ENCODE measurements around the gene ASCC1. TPM values are rescaled to one million over a fixed set of nuclear protein-coding genes. Genes with fewer than 3 reads are reported as not detected.

Gene ASCC1
- total RNA-seq, 2 donors from 2014 or later: 27.2 to 37.0 TPM

DNA sequence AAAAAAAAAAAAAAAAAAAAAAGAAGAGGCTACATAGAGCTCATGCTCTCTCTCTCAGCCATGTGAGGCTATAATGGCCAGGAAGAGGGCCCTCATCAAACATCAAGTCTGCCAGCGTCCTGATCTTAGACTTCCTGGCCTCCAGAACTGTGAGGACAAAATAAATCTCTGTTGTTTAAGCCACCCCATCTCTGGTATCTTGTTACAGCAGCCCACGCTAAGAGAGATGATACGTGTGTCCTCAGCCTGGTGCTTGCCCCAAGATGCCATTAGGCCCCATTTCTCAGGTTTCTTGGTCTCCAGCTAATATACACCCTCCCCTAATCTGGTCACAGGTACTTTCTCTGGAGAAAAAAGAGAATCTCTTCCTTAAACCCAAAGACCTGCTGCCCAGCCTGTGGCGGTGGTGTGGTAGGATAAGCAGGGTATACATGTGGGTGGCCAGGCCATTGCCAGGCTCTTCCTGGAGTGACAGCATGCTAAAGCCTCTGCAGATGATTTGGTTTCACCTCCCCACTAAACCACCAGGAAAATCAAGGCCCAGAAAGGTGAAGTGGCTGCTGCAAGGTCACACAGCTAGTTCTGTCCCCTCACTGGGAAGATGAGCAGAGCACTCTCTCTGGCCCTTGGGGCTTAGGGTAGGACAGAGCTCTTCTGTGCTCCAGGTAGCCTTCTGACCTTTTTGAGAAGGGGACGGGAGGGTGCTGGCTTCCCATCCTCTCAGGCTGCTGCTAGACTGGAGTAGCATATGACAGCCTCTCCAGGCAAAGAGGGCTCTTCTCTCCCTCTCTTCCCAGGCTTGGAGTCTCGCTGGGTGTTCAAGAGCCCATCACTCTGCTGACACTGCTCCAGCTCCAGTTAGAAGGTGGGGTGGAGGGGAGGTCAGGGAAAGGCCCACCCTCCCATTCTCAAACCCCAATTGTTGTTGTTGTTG, 133.0 kb downstream of the ASCC1 start:
- Histone ChIP-seq H3K4me1 (peaks cover 0 to 21% of the 10 kb centered on the region in 2 donors), H3K36me3 (no peaks in the 10 kb centered on the region), H3K4me3 (no peak overlapping the region), H3K27ac (no peak overlapping the region), H3K27me3 (no peaks in the 10 kb centered on the region), H3K9me3 (no peaks in the 10 kb centered on the region)
- no peak for DNase-seq (ENCODE audit: low spot score)
- TF ChIP-seq, protein P1, sequence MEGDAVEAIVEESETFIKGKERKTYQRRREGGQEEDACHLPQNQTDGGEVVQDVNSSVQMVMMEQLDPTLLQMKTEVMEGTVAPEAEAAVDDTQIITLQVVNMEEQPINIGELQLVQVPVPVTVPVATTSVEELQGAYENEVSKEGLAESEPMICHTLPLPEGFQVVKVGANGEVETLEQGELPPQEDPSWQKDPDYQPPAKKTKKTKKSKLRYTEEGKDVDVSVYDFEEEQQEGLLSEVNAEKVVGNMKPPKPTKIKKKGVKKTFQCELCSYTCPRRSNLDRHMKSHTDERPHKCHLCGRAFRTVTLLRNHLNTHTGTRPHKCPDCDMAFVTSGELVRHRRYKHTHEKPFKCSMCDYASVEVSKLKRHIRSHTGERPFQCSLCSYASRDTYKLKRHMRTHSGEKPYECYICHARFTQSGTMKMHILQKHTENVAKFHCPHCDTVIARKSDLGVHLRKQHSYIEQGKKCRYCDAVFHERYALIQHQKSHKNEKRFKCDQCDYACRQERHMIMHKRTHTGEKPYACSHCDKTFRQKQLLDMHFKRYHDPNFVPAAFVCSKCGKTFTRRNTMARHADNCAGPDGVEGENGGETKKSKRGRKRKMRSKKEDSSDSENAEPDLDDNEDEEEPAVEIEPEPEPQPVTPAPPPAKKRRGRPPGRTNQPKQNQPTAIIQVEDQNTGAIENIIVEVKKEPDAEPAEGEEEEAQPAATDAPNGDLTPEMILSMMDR (IDR thresholded peaks at IDR 0.05): no peak

DNA sequence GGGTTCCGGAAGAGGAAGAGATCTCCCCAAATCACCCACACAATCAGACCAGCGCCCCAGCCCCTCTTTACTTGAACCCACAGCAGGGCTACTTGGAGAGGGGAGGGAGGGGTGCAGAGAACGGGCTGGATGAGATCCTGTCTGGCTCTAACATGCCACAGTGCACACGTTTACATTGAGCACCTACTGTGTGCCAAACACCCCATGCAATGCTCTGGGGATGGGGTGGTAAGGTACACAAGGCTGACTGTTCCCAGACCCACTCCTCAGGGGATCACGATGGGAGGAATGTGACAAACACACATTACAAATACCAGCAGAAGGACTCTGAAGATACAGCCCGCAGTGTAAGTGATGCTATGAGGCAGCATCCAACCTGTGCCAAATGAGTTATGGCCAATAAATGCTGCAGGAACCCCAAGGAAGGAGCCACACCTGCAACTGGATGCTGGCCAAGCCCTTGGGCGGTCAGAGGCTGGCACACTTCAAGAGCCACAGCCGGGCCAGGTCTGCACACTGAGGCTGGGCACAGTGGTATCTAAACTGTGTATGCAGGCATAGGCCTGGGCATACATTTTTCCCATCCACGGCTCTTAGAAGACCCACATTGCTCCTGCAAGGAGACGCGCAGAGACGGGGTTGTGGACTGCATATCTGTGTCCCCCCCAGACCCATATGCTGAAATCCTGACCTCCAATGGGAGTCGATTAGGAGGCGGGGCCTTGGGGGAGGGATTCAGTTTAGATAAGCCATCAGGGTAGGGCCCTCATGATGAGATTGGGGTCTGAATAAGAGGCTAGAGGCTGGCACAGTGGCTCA, 134.1 kb downstream of the ASCC1 start:
- Histone ChIP-seq H3K9me3 (no peaks in the 10 kb centered on the region), H3K4me3 (no peak overlapping the region)
- DNase-seq (ENCODE audit: low spot score): no peak

DNA sequence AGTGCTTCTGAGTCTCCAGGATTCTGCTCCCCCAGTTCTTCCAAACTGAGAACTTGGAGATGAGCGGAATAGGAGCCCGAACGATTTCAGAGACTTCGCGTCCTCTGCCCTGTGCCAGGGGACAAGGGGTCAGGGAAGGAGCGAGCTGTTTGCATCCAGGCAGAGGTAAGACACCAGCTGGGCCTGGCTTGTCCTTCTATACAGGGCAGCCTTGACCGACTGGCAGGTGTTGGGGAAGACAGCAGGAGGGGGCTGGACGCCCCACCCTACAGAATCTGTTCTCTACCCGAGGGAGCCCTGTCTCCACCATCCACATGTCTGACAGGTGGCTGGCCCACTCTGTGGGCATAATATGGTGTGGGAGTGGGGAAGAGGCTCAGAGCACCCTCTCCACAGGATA, 134.9 kb downstream of the ASCC1 start:
- H3K36me3 ChIP-seq: no peaks in the 10 kb centered on the region
- no peaks in the 10 kb centered on the region for H3K27me3 ChIP-seq
- H3K4me3 ChIP-seq: no peak overlapping the region
- H3K9me3 ChIP-seq: no peaks in the 10 kb centered on the region
- DNase-seq (ENCODE audit: low spot score): no peak
- peaks cover 0 to 2% of the 10 kb centered on the region in 2 donors for H3K4me1 ChIP-seq
- TF ChIP-seq, protein P1 (IDR thresholded peaks at IDR 0.05): no peak
- H3K27ac ChIP-seq: no peak overlapping the region

More for the DNA sequence above, 134.1 kb downstream of the ASCC1 start:
- Histone ChIP-seq H3K36me3 (no peaks in the 10 kb centered on the region), H3K4me1 (peaks cover 0 to 10% of the 10 kb centered on the region in 2 donors), H3K27me3 (no peaks in the 10 kb centered on the region), H3K27ac (no peak overlapping the region)
- TF ChIP-seq, protein P1 (IDR thresholded peaks at IDR 0.05): no peak

DNA sequence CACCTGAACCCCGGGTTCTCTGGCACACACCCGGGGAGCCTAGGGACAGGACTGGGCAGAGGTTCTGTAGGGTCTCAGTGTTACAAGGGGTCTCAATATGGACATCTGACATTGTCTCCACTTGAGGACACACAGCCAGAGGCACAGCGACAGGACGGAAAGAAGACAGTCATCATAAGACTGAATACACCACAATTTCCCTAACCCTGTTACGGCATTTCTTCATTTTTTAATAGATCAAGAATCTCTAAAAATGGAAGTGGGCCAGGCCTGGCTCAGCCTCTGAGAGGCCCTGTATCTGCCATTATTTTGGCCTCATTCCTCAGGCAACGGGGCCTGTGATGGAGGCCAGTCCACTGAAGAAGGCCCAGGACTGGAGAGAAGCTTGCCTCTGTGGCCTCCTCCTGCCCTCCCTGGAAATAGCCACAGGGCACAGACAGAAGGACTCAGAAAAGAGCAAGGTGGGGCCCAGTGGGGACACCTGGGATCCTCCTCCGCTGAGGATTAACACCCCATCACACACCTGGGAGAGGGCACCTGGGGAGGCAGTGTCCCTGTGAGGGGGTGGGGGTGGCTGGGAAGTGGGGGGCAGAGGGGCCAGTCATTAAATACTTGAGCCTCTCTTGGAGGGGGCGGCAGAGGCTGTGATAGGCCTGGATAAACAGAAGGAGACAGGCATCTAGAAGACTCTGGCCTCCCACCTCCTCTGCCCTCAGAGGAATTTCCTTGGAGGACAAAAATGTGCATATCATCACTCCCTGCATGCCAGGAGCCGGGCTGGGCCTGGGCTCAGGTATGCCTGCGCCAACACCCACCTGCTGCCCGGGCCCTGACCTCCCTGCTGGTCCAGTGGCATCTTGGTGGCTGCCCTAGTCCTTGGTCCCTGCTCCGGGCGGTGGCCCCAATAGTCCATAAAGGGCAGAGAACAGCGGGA, 135.8 kb downstream of the ASCC1 start:
- no peak overlapping the region for H3K27ac ChIP-seq
- TF ChIP-seq, protein P1 (IDR thresholded peaks at IDR 0.05): no peak
- H3K9me3 ChIP-seq: no peaks in the 10 kb centered on the region
- no peaks in the 10 kb centered on the region for H3K4me1 ChIP-seq
- H3K4me3 ChIP-seq: no peak overlapping the region
- DNase-seq (ENCODE audit: low spot score): no peak
- no peaks in the 10 kb centered on the region for H3K27me3 ChIP-seq
- no peaks in the 10 kb centered on the region for H3K36me3 ChIP-seq

DNA sequence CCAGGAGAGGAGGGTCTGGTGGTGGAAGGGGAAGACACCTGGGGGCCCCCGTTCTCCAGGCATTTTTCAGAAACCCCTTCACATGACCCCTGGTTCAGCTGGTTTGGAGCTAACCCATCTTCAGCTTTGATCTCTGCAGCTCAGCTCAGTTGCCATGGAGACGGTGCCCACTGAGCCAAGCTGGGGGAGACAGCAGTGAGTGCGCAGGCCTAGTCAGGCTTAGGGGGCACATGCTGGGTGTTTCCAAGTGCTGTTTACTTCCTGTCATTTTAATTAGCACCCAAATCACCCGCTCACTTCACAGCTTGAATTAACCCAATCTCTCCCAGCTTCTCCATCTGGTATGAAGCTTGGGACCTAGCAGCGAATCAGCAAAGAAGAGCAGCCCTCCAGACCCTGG, 136.7 kb downstream of the ASCC1 start:
- no peaks in the 10 kb centered on the region for H3K27me3 ChIP-seq
- TF ChIP-seq, protein P1 (IDR thresholded peaks at IDR 0.05): no peak
- no peak overlapping the region for H3K4me3 ChIP-seq
- H3K4me1 ChIP-seq: no peaks in the 10 kb centered on the region
- H3K27ac ChIP-seq: no peak overlapping the region
- H3K9me3 ChIP-seq: no peaks in the 10 kb centered on the region
- H3K36me3 ChIP-seq: no peaks in the 10 kb centered on the region
- no peak for DNase-seq (ENCODE audit: low spot score)
